OCI-LY1 (cell line): ENCODE data around the gene ZNF396.

ENCODE experiments used
- CTCF ChIP-seq: fragments of 200-600 bp; sonication (generic), shearing (Covaris generic); IDR thresholded peaks from 2 replicates; pipeline ENCODE4 v1.5.1; 2017; ENCODE audit warnings: mild to moderate bottlenecking, antibody characterized with exemption, low read length, moderate library complexity, mixed read lengths
- EZH2 ChIP-seq: fragments of 200-600 bp; sonication (generic), shearing (Covaris generic); IDR thresholded peaks from 2 replicates; pipeline ENCODE4 v1.8.0; 2017; ENCODE audit warnings: borderline replicate concordance, mixed run types, mild to moderate bottlenecking, antibody characterized with exemption, low read length, moderate library complexity, mixed read lengths

- TF ChIP-seq CTCF, result no peak
- no peak for TF ChIP-seq EZH2
These were observed 14.0 kb upstream of the ZNF396 start for GRCh38 chr18:35390951-35391700.
